GM19463 (cell line): ENCODE results near the gene ARHGAP15.
"Not testable (repeated sequence)": the region's sequence is repeated elsewhere in the genome, so short reads cannot be mapped to it uniquely, and the experiment has no call there.

Source experiments
- ATAC-seq: cut with Tn5 transposase; IDR thresholded peaks from one replicate; pipeline ENCODE4 v1.9.1; 2021; ENCODE audit warnings: mild to moderate bottlenecking, moderate library complexity; ENCODE audit not compliant: unreplicated experiment

ARHGAP15 gene

DNA sequence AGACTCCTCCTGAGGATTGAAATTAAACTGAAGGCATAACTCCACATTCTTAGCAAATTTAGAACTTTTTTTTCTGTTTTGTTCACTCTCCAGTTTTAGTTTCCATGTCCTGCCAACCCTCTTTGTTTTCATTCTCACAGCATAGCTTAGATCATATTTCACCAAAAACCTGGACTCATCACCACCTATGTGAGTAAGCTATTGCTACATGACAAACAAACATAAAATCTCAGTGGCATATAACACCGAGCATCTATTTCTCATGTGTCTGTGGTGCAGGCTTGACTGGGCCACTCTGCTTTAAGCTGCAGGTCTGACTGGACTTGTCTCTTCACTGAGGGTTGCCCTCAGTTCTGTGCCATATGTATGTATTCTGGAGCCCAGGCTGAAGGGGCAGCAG is 385.2 kb downstream of the ARHGAP15 start:
- no peak for ATAC-seq

DNA sequence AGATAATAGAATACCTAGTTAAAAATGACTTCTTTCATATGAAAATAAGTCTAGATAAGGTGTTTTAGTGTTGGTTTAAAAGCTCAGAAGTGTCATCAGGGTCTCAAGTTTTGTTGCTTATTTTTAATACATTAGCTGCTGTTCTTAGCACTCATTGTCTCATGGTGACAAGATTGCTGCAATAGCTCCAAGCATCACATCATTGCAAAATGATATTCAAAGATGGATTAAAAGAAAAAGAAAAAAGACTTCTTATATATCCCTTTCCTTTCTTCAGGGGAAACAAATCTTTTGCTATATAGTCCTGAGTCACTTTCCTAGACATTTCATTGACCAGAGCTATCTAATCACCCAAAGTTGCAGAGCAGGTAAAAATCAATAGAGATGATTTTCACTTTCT is 386.1 kb downstream of the ARHGAP15 start:
- no peak for ATAC-seq

DNA sequence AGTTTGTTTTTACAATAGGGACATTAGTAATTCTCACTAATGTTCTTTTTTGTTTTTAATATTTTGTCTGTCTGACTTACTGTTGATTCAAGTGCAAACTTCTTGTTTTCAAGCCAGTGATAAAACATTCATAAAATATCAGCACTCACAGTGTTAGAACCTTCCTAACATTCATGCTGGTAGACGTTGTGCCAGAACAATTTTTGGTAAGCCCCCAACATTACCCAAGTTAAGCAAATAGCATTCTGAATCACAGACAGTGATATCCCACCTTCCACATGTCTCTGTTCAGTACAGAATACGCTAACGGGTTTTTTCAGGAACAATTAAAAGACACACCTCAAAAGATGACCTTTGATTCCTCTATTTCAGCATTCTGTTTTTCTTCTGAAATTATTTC is 390.3 kb downstream of the ARHGAP15 start:
- ATAC-seq: no peak

DNA sequence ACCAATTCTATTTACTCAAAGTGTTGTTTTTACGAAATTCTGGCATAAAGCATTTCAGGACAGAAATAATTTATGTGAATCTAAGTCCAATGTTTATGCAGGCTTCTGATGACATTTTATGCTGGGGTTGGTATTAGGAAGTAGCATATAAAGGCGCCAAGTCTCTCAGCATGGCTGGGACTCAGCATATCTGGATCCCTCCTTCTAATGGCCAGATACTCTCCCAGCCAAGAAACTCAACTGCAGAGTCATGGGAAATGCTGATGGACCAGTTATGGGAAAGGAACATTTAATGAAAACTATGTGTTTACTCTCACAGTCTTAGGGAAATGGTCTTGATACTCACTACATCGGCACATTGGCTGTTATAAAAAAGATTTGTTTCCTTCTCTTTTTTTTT is 392.2 kb downstream of the ARHGAP15 start:
- no peak for ATAC-seq

DNA sequence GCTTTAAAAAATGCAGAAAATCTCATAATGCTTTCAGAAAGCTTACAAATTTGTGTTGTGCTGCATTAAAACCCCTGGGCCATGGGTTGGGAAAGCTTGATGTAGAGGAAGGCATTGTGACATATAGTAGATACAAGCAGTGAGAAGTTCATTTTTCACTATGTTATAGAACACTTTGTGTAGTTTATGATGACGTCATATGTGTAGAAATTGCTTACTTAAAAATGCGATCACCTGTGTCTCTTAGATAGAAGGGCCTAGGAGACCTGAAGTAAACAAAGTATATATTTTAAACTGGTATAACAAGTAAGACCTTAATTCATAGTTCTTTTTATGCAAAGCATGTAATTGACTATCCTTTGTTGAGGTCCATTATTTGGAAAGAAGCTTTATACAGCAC is 393.5 kb downstream of the ARHGAP15 start:
- no peak for ATAC-seq

DNA sequence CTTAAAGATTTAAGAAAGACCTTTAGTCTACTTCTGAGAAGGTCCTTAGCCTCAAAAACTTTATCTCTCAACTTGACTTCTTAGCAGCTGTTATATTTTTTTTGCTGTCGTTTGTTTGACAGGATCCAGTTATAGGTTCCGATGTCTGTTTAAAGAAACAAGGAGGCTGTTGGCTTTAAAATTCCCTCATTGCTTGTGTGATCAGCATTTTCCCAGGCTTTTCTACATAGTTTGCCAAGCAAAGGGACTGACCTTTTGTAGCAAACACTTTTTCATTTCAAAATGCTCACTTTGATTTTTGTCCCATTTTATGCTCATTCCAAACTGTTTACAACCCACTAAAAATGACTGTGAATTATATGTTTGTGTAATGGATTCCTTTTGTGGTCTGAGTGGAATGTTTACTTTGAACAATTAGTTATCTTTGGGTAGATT is 394.9 kb downstream of the ARHGAP15 start:
- no peak for ATAC-seq

DNA sequence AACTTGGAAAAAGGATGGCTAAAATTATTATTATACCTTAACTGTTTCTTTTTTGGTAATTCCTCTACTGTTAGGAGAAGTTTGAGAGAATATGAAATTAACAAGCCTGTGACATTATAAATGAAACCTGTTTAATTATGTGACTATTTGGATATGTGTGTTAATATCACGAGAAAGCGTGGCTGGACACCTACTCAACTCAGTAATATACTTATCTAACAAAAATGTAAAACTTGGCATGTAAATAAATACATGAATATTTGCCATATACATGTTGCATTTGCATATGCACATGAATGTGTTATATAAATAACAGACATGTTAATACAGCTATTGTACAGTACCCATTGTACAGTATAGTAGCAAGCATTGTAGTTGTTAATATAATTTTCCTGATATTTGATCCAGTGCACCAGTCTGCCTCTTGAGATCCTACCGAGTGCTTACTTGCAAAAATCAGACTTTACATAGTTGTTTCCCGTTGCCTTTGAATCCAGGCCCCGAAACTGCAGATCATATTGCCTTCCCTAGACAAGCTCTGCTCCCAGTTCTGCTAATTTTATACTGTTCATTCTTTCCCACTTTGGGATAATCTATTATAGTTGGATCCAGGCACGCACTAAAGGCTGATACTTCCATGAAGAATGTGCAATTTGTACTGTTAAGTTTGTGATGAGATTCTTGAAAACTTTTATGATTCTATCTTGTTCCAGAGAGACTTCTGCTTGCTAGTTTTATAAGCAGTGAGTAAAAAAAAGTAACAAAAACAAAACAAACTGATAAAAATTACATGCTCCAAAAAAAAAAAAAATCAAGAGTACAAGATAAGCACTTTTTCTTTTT is 395.6 kb downstream of the ARHGAP15 start:
- no peak for ATAC-seq

DNA sequence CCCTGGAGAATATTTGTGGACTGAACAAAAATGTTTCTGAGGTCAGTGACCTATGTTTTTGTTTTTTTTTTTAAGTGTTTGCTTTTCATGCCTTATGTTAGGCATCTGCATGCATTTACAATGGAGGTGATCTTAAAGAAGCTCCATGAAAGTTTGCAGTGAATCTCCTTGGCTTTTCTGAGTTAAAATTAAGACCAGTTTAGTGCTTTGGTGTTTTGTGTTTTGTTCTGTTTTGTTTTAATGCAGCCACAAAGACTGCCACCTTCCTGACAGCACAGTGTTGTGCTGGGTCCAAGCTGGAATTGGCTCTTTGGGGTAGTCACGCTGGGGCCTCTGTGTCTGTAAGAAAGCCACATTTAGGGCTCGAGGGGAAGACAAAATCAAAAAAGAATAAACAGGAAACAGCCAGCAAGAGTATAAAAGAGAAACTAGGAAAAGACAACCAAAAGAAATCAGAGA is 396.2 kb downstream of the ARHGAP15 start:
- no peak for ATAC-seq

DNA sequence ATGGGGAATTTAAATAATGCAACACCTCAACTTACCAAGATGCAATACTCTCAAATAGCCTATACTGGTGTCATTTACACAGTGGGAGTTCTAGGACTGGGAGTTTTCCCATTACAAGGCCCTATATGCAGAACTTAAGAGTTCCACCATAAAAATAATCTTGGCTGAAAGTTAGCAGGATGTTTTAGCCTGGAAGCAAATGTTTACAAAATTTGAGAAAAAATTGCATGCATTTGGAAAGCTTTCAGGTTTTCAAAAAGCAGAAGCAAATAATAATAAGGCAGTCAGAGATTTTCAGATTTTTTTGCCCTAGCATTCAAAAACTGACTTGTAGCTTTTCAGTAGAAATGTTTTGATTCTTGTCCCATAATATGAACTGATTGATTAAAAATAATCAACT is 397.3 kb downstream of the ARHGAP15 start:
- ATAC-seq: no peak

DNA sequence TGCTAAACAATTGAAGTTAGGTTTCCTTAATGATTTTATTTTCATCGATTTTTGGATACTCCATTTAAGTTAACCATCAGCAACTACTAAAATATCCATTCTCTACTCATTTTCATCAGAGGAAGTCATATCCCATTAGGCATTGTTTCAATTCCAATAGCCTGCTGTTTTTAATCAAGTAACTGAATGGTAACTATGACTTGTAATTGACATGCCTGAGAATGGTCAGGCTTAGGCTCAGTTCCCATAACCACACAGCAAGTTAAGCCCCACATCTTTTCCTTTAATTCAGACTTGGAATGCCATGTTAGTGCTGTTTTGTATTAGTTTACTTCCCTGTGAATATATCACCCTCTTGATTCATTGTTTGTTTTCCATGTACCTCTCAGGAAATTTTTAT is 398.8 kb downstream of the ARHGAP15 start:
- ATAC-seq: no peak

DNA sequence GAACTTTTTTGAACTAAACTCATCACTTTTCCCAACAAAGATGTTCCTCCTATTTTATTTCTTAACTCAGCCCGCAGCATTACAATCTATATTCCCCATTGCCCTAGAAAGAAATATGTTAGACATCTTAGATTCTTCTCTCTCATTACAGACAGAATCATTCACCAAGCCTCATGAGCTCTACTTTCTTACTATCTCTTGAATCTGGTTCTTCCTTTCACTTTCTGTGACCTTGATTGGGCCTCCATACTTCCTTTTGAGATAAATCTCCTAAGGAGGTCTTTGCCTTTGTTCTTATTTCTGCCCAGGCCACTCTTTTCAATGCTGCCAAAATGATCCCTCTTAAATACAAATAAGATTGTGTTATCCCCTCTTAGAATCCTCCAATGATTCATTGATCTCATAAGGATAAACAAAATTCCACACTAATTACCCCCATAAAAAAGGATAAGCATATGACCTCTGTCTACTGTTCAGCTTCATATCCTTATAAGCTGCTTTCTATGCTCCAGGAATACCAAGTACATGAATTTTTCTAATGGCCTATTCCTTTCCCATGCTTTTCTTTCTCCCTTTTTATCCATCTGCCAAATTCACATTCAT is 400.0 kb downstream of the ARHGAP15 start:
- no peak for ATAC-seq

DNA sequence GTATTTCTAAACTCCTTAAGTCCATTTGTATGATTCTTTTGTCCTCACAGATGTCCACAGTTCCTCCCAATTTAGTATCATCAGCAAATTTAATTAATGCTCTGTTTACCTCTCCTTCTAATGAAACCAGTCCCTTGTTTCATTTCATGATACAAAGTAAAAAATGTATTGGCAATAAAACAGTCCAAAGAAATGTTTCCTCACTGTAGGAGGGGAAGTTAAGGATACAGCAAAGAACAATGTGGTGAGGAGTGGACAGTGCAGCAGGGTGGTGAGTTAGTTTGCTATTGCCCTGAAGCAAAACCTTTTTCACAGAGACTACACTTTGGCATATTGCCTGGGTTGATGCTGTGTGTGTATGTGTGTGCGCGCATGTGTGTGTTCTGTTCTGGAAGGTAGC is 401.5 kb downstream of the ARHGAP15 start:
- no peak for ATAC-seq

DNA sequence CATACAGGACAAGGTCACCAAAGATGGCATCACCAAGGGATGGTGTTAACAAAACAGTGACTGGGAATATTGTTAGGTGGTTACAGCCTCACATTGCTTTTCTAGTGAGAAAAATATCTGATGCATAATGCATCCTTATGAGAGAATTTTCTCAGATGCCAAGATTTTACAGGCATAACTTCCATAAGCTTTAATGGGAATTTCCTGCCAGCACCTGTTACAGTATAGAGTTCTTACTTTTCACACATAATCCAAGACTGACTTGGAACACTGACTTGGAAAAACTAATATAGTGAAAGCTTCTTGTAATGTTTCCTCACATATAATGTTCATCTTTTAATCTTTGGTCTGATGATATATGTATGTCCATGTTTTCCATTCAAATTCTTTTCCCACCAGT is 402.8 kb downstream of the ARHGAP15 start:
- no peak for ATAC-seq

DNA sequence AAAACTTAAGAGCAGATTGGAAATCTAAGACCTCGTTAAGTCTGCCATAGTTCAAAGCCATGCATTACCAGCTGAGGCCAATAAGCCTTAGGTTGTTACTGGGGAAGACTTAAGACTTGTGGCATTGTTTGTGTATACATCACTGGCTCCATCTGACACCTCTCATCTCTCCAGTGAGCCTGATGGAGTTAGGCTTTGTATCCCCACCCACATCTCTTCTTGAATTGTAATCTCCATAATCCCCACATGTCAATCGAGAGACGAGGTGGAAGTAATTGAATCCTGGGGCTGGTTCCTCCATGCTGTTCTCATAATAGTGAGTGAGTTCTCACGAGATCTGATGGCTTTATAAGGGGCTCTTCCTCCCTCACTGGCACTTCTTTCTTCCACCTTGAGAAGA is 404.6 kb downstream of the ARHGAP15 start:
- no peak for ATAC-seq

DNA sequence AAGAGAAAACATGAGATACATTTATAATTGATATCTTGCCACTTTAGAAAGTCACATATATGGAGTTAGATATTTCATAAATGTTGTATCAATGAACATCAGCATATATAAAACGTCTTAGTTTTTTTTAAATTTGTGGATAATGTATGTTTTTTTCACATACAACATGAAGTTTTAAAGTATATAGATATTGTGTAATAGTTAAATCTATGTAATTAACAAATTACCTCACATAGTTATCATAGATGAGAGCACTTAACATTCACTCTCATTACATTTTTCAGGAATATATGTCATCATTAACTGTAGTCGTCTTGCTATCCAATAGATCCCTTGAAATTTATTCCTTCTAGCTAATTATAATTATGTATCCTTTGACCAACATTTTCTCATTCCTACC is 406.6 kb downstream of the ARHGAP15 start:
- no peak for ATAC-seq

DNA sequence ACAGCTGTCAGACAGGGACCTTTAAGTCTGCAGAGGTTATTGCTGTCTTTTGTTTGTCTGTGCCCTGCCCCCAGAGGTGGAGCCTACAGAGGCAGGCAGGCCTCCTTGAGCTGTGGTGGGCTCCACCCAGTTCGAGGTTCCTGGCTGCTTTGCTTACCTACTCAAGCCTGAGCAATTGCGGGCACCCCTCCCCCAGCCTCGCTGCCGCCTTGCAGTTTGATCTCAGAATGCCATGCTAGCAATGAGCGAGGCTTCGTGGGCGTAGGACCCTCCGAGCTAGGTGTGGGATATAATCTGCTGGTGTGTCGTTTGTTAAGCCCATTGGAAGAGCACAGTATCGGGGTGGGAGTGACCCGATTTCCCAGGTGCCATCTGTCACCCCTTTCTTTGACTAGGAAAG is 412.7 kb downstream of the ARHGAP15 start:
- not testable (repeated sequence) for ATAC-seq

DNA sequence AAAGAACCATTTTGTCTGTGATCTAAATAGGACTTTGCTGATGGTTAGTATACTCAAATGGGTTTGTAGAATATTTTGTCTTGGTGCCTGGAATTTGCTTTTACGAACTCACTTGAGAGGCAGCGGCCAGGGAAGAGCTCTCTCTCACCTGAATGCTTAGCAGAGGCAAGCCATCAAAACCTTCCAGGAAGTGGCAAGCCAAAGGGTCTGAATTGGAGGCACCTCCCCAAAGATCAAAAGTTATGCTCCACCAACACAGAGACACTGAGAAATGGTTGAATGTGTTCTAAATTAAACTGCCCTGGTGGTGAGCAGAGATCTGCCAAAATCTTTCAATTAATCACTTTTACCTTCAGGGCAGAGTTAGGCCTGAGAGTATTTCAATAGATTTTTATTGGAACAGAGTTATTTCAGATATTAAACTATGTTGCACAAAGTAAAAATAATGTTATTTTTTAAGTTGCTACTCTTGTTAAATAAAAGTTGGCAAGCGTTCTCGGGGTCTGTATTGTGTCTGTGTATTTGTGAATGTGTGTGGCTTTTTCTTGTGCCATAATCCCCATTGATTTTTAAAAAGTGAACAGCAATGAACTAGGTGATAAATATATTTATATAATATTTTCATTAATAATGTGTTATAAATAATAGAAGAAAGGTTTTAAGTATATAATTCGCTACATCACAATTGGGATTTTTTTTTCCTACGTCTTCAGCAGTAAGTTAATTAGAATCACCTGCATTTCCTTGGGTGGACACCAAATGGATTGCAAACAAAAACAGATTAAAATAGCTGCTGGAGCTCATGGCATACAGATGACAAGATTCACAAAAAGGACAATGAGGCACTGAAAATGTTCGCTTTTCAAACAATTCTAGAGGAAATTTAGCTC is 416.1 kb downstream of the ARHGAP15 start:
- ATAC-seq: no peak

DNA sequence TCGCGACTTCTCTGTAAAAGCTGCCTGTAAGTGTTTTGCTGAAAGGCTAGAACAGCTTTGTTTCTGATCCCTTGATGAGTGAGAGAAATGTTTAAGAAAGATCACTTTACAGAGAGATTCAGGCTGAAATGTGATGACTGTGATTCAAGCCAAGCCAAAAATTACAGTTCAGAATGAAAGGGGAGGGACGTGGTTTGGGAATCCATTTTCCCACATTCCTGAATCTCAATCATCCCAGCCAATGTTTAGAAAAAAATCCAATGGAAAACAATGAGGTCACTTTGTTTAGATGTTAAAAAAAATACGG is 416.7 kb downstream of the ARHGAP15 start:
- ATAC-seq: no peak

DNA sequence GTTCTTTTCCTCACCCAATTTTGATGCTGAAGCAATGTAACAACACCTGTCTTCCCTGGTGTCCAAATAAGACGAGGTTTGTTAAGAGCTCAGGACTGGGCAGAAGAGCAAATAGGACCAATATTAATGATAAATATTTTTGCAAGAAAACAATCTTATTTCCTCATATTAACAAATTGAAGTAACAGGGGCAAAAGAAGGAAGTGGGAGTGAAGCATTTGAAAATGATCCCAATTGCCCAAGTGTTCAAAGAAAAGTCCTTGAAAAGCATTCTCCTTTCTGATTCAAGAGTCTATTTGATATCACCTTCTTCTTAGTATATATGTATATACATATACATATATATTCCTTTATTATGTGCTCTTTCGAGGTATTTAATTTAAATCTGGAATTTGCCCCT is 418.8 kb downstream of the ARHGAP15 start:
- ATAC-seq: no peak

DNA sequence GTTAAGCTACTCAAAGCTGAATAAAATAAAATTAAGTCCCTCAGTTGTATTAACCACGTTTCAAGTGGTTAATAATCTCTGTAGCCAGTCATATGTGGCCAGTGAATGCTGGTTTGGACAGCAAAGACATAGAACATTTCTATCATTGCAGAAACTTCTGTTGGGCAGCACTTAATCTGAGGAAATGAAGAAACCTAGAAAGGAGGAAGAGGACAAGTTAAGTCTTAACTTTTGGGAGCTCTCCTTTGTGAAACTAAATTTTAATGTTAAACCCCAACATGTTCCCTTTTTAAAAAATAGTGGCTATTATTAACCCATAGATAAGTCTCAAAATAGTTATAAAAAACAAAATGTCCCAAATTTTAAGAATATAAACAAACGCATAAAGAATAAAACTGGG is 421.3 kb downstream of the ARHGAP15 start:
- ATAC-seq: no peak

DNA sequence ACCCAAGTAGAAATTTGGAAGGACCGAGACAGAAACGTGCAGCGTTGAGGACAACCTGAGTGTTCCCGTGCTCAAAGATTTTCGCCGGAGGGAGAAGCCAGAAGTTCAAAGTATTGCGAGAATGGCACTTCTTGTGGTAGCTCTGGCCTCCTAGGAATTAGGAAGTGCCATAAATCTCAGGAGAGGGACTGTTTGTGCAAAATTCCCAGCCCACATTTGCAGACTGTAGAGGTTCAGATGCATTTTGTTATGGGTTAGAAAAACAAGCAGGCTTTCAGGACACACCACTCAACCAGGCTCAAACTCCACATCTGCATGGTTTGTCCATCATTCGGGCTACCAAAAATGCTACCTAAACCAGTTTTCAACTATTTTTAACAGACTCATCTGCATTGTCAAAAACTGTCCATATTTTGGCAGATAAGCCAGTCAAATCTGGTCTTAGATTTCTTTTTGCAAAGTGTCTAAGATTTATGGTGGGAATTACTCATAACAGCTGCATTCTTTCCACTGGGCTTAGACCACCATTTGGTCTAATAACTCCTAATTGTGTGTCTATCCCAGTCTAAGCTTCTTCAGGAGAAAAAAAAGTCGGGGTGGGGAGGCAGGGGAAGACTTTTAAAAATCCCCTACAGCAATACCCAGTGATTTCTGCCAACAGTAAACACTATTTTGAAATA is 422.9 kb downstream of the ARHGAP15 start:
- no peak for ATAC-seq
